NCI-H524 treated with DMSO at 0.1 percent for 48 hours (cell line): Measurements from ENCODE around the gene ACAD8.
"Not testable (repeated sequence)": the region's sequence is repeated elsewhere in the genome, so short reads cannot be mapped to it uniquely, and the experiment has no call there.

Experiments
- DNase-seq: peaks from one replicate; lab custom pipeline; 2025; lab: John Stamatoyannopoulos, UW

ACAD8 gene

DNA sequence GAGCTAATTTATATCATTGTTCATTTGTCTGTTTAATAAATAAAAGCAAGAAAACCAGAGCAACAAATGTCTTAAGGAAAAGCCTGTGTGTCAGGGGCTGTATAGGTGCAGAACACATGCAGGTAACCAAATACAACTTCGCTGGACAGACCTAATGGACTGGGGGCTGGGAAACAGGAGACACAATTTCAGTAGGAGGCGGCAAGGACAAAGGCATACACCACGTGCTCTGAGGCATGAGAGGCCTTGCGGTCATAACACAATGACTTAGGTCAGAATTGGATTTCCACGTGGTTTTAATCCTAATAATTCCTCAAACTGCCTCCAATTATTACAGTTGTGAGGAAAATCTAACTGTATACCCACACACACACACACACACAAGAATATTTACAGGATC lies 14.1 kb downstream of the ACAD8 start:
- DNase-seq: no peak

DNA sequence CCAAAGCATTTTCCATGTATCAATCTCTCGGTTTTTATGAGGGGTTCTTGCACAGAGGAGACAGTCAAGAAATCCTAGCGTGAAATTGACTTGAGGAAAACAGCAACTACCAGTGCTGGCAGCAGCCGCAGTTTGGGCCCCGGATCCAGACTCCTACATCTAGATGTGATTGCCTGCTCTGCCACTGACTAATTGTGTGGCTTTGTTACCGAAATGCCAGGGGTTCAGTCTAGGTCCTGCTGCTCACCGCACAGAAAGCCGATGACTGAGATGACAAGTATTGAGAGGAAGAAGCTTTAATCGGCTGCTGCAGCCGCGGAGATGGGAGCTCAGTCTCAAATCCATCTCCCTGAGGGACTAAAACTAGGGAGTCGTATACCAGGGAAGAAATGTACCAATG lies 14.6 kb downstream of the ACAD8 start:
- DNase-seq: no peak

DNA sequence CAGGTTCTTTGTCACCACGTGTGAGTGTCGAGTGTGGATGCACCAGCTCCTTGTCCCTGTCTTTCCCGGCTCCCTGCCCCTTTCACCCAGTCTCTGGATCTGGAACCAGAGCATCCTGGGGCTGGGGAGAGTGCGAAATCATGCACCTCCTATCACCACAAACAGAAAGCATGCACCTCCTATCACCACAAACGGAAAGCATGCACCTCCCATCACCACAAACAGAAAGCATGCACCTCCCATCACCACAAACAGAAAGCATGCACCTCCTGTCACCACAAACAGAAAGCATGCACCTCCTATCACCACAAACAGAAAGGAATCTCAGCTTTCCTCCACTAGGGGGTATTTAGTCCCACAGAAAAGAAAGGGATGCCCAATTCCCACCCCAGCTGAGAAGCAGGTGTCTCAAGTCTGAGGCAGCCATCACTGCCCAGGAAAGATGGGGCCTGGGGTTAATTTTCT lies 16.9 kb downstream of the ACAD8 start:
- no peak for DNase-seq

DNA sequence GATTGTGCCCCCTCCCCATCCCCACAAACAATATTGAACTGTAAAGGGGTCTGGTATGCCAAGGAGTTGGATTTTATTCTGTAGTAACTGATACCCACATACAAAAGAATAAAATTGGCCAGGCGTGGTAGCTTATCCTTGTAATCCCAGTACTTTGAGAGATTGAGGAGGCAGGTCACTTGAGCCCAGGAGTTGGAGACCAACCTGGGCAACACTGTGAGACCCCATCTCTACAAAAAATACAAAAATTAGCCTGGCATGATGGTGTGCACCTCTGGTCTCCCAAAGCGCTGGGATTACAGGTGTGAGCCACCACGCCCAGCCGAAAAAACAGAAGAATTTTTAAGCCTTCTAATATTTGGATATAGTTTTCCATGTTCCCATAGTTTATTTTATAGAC lies 18.6 kb downstream of the ACAD8 start:
- no peak for DNase-seq

DNA sequence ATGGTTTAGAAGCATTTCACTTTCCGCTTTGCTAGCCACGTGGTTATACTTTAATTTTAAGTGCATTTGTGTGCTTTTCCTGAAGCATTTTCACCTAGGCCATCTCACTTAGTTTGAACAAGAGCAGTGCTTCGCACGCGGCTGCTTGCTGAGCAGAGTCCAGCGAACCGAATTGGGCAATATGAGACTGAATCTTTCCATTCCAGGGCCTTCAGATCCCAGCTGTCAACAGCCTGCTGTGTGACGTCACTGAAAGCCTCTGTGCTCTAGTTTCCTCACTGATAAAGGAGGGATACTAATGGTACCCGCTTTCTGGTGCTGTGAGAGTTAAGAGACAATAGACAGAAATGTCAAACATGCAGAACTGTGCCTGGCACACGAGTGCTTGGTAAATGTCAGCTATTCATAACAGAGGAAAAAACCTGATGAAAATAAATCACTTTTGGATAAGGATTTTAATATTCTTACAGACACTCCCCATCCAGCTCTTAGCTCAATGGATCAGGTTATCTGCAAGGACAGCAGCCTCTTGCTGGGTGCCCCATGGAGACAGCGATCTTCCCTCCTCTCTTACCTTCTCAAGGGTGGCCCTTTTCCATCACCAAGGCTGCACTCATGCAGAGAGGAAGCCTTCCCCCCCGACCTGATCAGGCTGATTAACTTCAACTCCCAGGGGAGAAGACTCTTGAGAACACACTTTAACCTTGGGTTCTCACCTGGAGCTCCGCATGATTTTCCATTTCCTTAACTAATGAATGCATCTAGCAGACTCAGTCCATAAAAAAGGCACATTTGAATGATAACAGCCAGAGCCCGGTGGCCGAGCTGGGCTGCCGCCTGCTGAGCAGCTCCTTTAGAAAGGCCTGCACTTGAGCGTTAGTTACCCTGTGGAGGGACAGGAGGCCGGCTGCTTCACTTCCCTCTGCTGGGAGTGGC lies 19.3 kb downstream of the ACAD8 start:
- no peak for DNase-seq

DNA sequence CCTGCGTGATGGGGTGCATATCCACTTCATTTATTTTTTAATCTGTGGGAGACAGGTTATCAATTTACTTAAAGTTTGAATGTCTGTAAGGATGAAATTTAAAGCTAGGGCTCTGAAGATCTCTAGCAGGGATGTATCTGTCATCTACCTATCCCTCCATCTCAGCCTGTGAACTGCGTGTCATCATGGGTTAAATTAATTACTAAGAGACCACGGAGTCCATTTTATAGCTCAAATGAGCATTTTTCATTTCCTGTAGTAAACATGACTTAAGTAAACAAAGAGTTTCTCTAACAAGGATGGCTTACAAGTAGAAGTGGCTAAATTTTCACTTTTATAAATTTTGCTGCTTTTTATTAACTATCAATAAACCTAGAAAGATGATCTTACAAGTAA lies 19.9 kb downstream of the ACAD8 start:
- DNase-seq: no peak

DNA sequence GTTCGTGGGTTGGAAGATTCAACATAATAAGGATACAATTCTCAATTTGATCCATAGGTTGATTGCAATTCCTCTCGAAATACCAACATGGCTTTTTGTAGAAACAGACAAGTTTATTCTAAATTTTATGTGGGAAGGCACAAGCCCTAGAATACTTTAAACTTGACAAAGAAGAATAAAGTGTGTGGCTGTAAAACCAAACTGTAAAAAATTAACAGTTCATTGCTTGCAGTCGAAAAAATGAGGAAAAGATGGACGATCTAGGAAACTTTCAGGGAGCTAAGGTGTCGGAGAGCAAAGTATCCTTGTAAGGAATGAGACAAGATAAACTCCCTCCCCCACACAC lies 21.8 kb downstream of the ACAD8 start:
- DNase-seq: no peak

DNA sequence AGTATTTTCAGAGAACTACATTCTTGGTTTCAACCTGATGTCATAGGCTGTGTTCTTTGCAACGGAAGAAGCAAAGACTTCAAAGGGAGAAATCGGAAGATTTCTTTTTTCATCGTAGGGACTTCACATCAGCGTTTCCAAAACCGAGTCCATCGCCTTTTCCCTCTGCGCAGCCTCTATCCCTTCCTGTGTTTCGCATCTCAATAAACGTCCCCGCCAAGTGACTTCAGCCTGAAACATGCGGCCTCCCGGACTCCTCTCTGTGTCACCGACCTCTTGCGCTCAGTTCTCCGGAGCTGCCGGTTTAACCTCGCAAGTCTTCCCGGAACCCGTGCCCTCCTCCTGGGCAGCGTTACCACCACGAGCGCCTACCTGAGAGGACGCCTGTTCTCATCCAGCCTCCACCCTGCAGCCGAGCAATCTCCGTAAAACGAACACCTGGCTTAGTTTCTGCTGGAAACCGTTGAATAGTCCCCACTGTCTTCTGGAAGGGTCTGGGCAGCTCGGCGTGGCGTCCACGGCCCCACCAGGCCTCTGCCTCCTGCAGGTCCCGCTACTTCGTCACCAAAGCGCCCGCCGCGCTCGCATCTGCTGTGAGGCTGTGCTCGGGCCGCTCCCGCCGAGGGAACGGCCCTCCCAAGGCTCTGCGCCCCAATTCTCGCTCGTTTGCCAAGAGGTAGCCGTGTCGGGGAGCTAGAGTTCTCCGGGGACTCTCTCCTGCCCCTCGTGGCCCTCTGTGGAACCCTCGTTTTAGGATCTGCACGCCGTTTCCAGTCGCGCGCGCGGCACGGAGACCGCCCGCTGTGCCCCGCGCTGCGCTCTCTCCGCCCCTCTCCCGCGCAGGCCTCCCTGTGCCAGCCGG lies 22.4 kb downstream of the ACAD8 start, which contains the start of gene GLB1L3:
GLB1L3 (plus strand) TSS at position 846 of the 862 bp plus-strand sequence. CDS start 362 bp downstream, outside the sequence.
- DNase-seq: peak; percentile 43

DNA sequence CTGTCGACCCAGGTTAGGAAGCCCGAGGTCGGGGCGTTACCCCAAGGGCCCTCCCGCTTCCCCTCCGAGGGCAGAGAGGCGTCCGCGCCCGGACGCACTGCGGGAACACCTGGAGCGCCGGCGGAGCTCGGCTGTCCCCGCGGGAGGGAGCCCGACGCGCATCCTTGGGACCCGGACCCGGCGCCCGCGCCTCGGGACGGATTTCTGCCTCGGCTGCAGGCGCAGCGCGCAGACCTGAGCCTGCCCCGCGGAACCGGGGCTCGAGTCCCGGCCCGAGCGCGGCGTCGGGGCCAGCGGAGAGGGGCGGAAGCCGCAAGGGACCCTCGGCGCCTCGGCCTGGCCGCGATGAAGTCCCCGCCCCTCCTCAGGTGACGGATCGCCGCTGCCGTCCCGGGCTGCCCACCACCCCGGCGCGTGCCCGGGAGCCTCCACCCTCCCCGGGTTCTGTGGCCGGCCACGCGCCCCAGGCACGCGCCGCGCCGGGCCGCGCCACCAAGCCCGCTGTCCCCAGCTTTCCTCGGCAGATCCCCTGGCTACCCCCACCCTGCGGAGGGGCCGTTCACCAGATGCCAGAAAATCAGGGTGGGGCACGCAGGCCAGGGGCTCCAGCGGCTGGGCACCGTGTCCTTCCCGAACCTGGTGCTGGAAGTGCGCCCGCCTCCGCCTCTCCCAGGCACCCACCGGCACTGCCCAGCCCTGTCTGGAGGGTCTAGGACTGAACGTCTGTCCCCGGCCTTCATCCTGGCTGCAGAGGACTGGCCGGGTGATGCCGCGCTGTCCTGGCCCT lies 23.2 kb downstream of the ACAD8 start:
- DNase-seq: no peak

DNA sequence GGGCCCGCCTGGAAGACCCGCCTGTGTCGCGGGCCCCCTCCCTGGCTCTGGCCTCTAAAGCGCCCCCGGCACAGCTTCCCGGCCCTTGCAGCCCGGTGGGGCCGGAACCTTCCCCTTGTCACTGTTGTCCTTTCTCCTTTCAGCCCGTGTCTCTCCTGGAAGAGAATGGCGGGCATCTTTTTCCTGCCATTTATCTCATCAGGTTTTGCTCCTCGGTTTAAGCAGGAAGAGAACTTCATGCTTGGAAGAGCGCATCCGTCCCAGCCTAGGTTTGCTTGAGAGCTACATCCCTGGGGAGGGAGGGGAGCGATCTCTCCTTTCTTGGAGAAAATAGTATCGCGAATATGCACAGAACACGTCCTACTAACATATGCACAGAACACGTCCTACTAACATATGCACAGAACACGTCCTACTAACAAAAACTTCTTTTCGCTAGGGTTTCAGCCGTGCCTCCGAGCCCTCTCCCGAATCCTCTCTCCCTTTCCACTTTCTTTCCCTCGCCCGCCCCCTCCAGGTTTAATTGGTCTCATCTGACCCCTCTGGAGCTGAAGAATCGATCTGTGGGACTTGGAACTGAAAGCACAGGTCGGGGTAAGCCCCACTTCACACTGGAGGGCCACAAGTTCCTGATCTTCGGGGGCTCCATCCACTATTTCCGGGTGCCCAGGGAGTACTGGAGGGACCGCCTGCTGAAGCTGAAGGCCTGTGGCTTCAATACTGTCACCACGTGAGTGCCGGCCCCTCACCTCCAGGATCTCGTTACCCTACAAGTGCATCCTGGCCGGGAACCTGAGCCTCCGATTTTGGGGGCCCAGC lies 24.0 kb downstream of the ACAD8 start:
- no peak for DNase-seq

DNA sequence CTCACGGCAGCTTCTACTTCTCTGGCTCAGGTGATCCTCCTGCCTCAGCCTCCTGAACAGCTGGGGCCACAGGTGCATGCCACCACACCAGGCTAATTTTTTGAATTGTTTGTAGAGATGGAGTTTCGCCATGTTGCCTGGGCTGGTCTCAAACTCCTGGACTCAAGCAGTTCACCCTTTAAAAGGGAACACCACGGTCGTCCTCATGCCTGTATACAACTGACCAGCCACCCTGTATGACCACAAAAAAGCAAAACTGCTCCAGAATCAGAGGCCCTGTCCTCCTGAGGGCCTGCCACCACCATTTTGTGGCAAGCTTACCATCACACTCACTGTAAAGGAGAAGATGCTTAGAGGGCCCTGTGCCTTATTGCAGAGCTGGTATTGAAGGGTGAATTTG lies 25.0 kb downstream of the ACAD8 start:
- DNase-seq: no peak

DNA sequence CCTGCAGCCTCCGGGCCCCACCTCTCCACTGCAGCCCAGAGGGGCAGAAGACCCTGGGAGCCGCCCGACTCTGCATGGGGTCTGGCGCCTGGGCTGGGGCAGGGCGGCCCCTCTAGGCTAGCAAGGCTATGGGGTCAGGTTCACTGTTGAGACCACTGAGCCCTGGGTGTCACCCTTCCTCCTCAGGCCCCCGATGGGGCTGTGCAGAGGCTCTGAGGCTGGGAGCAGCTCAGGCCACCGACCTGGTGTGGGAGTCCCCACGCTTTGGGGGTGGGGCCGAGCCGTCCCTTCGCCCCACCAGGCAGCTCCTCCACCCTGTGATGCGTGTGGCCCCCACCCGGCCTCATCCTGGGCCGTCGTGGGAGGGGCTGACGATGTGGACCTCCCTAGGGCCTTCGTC lies 28.3 kb downstream of the ACAD8 start:
- DNase-seq: not testable (repeated sequence)

DNA sequence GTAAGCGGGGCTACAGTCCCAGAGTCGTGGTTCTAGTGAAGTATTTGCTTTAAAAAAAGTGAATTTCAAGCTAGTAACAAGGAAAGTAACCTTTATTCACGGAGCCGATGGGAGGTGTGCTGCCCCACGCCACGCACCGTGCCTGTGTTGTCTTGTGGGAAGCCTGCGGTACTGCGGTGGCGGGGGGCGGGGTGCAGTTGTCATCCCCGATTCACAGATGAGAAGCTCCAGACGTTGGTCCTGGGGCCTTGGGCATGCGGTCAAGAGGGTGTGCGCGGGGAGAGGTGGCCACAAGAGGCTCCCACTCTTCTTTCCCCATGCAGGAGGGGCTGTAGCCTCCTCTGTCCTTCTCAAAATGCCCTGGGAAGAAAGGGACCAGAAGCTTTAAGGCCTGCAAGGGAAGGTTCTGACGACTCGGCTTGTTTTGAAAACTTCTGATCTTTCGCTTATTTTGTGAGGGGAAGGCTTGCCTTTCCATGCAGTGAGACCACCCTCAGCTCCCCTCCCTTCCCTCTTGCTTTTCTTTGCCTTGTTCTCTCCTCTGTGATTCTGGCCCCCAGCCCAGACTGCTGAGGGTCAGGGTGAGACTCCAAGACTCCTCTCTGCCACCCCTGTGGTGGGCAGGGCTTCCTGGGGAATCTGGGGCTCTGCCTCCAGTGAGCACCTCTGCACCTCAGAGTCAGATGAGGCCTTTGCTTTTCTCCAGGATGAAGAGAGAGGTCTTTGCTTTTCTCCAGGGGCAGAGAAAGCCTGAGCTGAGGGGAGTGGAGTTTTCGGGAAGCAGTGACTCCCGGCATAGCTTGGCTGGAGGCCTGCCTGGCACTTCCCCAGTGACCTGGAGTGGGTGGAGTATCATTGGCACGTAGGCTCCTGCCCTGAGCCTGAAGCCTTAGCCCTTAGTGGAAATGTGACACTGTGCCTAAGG lies 29.0 kb downstream of the ACAD8 start:
- DNase-seq: no peak

DNA sequence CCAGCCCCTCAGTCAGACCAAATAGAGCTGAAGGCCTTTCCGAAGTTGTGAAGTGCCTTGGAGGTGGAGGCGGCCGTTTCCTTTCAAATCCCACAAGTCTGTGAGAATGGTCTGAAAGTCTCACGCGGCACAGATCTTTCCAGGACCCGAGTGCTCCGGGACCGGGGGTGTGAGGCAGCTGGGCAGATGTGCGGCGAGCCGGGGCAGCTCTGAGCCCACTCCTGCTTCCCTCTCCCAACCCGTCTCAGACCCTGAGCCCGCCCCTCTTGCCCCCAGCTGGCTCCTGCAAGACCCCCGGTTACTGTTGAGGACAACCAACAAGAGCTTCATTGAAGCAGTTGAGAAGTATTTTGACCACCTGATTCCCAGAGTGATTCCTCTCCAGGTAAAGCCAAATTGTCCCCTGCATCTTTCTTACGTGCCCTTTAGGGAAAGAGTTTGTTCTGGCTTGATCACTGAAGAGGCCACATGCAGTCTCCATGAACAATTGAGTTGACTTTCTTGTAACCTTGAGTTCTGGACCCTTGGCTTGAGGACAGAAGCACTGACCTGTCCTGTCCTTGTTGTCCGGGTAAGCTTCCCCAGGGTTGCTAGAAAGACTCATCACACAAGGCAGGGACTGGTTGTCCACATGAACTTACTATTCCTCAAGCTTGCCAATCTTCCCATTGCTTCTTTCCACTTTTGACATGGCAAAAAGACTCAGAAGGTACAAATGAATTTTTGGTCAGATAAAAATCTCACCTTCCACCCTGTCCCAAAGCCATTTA lies 30.3 kb downstream of the ACAD8 start:
- no peak for DNase-seq

DNA sequence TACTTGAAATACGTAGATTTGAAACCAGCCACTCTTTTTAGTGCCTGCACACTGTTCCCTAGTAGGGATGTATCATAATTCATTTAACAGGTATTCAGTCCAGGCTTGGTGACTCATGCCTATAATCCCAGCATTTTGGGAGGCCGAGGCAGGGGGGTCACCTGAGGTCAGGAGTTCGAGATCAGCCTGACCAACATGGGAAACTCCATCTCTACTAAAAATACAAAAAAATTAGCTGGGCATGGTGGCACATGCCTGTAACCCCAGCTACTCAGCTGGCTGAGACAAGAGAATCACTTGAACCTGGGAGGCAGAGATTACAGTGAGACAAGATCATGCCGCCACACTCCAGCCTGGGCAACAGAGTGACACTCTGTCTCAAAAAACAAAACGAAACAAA lies 31.0 kb downstream of the ACAD8 start:
- DNase-seq: not testable (repeated sequence)

DNA sequence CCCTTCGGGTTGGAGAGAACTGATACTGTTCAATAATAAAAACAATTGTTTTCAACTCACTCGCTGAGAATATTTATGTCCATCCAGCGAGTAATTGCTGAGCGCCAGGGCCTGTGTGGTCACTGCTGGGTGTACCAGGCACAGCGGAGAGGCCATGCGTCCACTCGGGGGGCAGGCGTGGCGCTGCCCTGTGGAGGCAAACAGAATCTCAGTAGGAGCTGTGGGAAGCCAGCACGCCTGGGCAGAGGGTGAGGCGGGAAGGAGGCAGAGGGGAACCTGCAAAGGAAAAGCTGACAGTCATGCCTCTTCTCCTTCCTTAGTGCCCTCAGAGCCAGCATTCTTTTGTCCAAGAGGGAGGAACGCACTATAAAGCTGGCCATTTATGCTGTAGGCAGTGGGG lies 34.2 kb downstream of the ACAD8 start:
- DNase-seq: no peak

DNA sequence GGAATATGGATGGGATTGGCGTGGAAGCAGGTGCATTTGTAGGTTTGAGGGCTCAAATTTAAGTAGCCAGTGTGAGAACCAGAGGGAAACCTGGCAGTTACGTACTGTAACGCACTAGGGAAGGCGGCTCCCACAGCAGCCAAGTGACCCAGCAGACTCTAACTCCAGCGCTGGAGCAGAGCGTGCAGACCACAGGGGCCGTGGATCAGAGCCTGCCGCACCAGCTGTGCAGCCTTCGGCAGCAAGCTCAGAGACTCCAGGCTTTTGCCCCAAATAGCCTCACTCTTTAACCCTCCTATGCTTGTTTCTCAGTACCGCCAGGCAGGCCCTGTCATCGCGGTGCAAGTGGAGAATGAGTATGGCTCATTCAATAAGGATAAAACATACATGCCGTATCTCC lies 35.1 kb downstream of the ACAD8 start:
- DNase-seq: no peak

DNA sequence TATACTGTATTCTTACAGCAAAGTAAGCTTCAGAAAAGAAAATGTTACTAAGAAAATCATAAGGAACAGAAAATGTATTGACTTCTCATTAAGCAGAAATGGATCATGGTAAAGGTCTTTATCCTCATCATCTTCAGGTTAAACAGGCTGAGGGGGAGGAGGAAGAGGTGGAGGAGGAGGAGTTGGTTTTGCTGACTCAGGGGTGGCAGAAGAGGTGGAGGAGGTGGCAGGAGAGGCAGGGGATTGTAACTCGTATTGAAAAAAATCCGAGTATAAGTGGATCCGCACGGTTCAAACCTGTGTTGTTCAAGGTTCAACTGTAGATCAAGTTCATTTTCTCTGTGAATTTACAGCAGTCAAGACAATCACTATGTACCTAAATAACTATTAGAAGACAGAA lies 35.8 kb downstream of the ACAD8 start:
- no peak for DNase-seq

DNA sequence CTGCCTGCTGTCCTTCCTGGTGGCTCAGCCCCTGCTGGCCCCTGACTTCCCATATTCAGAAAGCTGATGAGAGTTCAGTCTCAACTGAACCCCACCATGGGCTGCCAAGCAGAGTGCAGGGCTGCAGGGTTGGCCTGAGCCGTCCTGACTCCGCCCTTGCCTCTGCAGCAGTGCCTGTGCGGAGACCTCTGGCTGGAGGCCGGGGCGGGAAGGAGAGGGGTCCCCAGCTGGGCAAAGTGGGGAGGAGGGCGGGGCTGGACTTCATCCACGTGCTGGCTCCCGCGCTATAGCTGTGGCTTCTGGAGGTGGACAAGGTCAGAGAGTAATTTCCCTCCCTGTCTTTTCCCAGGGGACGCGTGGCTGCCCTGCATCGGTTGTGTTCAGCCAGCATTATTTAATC lies 36.4 kb downstream of the ACAD8 start:
- DNase-seq: no peak
